GM18951 (cell line): ENCODE results near the gene CTNNA3.
"Not testable (repeated sequence)": the region's sequence is repeated elsewhere in the genome, so short reads cannot be mapped to it uniquely, and the experiment has no call there.

Experiments
- POLR2A ChIP-seq: IDR thresholded peaks from 4 replicates; pipeline ENCODE4 v1.6.1; 2011; ENCODE audit warnings: mild to moderate bottlenecking; ENCODE audit not compliant: insufficient read length, insufficient read depth; ENCODE audit errors: extremely low read depth
- in situ Hi-C: fragments of 300-500 bp; cut with MboI; formaldehyde crosslinking; loops from one replicate; pipeline ENCODE4 v1.12.0; 2022; ENCODE audit warnings: low sequenced_read_pairs, mixed read lengths, inconsistent platforms; ENCODE audit not compliant: unreplicated experiment

Gene CTNNA3

GRCh38 chr10:67477868-67478267 lies 218.1 kb downstream of the CTNNA3 start:
- in situ Hi-C loops, result no loop called here
- TF ChIP-seq POLR2A, result no peak

DNA sequence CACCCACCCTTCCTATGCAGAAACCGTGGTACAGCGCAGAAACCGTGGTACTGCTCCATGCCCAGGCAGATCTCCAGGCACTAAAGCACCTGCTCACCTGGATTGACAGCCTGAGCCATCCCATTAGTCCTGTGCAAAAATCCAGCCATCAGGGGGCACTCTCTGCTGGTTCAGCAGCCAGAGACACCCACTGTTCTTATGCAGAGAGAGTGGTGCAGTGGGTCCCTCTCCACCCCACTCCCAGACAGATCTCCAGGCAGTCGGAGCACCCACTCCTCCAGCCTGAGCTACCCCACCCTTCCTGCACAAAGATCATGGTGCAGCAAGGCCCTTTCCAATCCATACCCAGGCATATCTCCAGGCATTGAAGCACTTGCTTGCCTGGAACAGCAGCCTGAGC lies 219.8 kb downstream of the CTNNA3 start:
- no peak for TF ChIP-seq POLR2A
- in situ Hi-C loops, result no loop called here

- TF ChIP-seq POLR2A, result no peak
- in situ Hi-C loops, result no loop called here
Observed at GRCh38 chr10:67473850-67474633, 222.0 kb downstream of the CTNNA3 start.

GRCh38 chr10:67471022-67471421 lies 225.0 kb downstream of the CTNNA3 start:
- no peak for TF ChIP-seq POLR2A
- in situ Hi-C loops, result no loop called here

DNA sequence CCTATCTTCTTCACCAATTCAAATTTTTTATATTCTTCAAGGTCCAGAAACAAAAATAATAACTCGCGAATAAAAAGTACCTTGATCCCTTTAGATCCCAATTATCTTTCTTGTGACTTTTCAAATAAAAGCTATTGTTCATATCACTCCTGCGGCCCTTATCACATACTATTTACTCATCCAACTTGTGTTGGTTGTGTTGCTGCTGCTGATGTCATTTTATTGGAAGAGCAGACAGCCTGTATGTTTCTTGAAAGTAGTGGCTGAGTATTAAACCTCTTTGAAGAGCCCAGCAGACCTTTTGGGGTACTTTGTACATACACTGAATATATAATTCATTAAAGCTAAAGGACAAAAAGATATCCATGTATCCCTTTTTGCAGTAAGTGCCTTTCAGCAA lies 231.7 kb downstream of the CTNNA3 start:
- in situ Hi-C loops, result no loop called here
- no peak for TF ChIP-seq POLR2A

DNA sequence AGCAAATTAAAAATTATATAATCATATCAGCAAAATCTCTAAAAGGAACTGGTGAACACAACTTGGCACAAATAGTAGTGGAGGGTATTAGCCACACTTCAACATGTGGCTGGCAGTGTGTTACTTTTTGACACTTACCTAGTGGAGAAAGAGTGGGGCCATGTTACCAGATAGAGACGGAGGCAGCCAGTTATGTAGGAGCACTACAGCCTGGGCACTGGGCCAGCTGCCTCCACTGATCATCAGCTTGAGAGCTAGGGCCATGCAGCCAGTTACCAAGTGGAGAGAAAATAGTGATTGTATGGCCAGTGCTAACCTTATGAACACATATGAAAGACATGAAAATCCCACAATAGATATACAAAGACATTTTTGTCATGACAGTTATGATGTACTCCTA lies 243.1 kb downstream of the CTNNA3 start:
- TF ChIP-seq POLR2A, result no peak
- in situ Hi-C loops, result no loop called here

GRCh38 chr10:67438605-67439304 lies 257.2 kb downstream of the CTNNA3 start:
- in situ Hi-C loops, result no loop called here
- TF ChIP-seq POLR2A, result no peak

GRCh38 chr10:67433276-67433675 lies 262.7 kb downstream of the CTNNA3 start:
- in situ Hi-C loops, result no loop called here
- TF ChIP-seq POLR2A, result no peak

DNA sequence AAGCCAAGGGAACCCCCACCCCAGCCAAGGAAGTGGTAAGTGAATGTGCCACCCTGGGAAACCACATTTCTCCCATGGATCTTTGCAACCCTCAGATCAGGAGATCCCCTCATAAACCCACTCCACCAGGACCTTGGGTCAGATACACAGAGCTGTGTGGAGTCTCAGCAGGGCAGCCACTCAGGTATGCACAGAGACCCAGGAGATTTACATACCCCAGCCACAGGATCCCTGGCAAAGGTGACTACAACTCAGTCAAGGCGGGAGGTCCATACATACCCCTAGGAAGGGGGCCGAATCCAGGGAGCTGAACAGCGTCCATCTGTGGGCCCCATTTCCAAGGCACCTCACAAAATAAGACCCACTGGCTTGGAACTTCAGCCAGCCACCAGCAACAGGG lies 293.4 kb downstream of the CTNNA3 start:
- in situ Hi-C loops, result no loop called here
- TF ChIP-seq POLR2A, result no peak

DNA sequence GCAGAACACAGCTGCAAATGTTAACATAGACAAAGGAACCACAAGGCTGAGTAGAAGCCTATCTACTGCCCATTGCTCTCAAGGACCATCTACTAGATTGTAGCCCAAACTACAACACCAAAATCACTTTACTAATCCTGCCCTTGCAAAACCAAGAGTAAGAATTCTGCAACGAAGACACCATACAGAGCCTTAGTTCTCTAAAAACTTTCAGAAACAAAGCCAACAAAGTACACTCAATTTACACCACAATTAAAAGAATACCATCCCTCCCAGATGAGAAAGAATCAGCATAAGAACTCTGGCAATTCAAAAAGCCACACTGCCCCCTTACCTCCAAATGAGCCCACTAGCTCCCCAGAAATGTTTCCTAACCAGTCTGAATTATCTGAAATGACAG lies 294.3 kb downstream of the CTNNA3 start:
- TF ChIP-seq POLR2A, result no peak
- in situ Hi-C loops, result no loop called here

GRCh38 chr10:67386841-67387533 lies 309.0 kb downstream of the CTNNA3 start:
- in situ Hi-C loops, result not testable (repeated sequence)

GRCh38 chr10:67386260-67386659 lies 309.7 kb downstream of the CTNNA3 start:
- TF ChIP-seq POLR2A, result no peak
- in situ Hi-C loops, result no loop called here

- in situ Hi-C loops, result no loop called here
- TF ChIP-seq POLR2A, result no peak
Observed at GRCh38 chr10:67385566-67385965, 310.4 kb downstream of the CTNNA3 start.

DNA sequence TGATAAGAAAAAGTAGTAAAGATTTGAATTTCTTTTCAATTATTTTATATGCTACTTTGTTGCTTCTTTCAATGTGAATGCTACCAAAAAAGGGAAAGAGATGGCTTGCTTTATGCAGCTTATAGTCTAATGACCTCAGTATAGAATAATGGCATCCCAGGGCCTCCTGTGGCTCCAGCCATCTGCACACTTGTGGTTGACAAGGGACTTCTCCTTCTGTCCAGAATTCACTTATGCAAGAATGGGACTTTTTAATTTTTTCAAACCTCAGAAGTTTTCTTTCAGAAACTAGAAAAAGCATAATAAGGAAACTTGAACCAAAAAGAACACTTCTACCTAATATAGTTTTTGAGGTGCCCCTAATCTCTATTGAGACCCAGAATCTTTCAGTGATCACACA lies 310.9 kb downstream of the CTNNA3 start:
- no peak for TF ChIP-seq POLR2A
- in situ Hi-C loops, result no loop called here
